Adipocyte (in vitro differentiated cells): ENCODE measurements around the gene FOXE1.

ENCODE experiments used
- DNase-seq: peaks from one replicate; pipeline ENCODE4 v3.0.0-alpha.2; 2015; ENCODE audit warnings: low read depth
- H3K27me3 ChIP-seq: replicated peaks from 2 replicates; pipeline ENCODE4 v1.7.0; 2013; ENCODE audit warnings: mild to moderate bottlenecking, low read length, moderate library complexity; ENCODE audit not compliant: control insufficient read depth, insufficient read depth
- H3K36me3 ChIP-seq: 2 replicates; pipeline ENCODE4 v1.7.0; 2013; ENCODE audit warnings: low read length, mild to moderate bottlenecking, moderate library complexity; ENCODE audit not compliant: control insufficient read depth, insufficient read depth, severe bottlenecking
- H3K4me1 ChIP-seq: 2 replicates; pipeline ENCODE4 v1.7.0; 2013; ENCODE audit warnings: mild to moderate bottlenecking, low read length, moderate library complexity; ENCODE audit not compliant: control insufficient read depth, insufficient read depth
- H3K4me3 ChIP-seq: 2 replicates; pipeline ENCODE4 v1.7.0; 2013; ENCODE audit warnings: mild to moderate bottlenecking, low read length, moderate library complexity
- H3K9ac ChIP-seq: 2 replicates; pipeline ENCODE4 v1.7.0; 2013; ENCODE audit warnings: mild to moderate bottlenecking, low read length, moderate library complexity
- H3K9me3 ChIP-seq: 2 replicates; pipeline ENCODE4 v1.7.0; 2013; ENCODE audit warnings: mild to moderate bottlenecking, low read length, moderate library complexity; ENCODE audit not compliant: control insufficient read depth

Gene FOXE1

DNA sequence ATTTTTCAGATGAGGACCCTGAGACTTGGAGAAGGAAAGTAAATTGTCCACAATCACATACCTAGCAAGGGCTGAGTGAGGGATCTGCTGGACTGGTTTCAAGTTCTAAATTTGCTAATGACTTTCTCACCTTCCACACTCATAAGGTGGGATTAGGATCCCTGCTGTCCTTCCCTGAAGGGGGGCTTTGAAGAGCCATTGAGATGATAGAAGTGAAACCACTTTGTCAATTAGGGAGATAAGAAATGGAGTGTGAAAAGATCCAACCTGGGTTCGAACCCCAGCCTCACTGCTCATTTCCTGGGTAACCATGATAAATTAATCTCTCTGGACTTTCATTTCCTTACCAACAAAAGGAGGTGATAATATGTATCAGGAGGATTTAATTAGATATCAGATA lies 32.7 kb upstream of the FOXE1 start:
- peaks cover 13% of the 10 kb centered on the region for H3K9me3 ChIP-seq
- H3K27me3 ChIP-seq: peaks cover 42% of the 10 kb centered on the region
- DNase-seq: no peak
- no peak overlapping the region for H3K4me3 ChIP-seq
- H3K4me1 ChIP-seq: no peaks in the 10 kb centered on the region
- H3K9ac ChIP-seq: no peak overlapping the region
- no peaks in the 10 kb centered on the region for H3K36me3 ChIP-seq

DNA sequence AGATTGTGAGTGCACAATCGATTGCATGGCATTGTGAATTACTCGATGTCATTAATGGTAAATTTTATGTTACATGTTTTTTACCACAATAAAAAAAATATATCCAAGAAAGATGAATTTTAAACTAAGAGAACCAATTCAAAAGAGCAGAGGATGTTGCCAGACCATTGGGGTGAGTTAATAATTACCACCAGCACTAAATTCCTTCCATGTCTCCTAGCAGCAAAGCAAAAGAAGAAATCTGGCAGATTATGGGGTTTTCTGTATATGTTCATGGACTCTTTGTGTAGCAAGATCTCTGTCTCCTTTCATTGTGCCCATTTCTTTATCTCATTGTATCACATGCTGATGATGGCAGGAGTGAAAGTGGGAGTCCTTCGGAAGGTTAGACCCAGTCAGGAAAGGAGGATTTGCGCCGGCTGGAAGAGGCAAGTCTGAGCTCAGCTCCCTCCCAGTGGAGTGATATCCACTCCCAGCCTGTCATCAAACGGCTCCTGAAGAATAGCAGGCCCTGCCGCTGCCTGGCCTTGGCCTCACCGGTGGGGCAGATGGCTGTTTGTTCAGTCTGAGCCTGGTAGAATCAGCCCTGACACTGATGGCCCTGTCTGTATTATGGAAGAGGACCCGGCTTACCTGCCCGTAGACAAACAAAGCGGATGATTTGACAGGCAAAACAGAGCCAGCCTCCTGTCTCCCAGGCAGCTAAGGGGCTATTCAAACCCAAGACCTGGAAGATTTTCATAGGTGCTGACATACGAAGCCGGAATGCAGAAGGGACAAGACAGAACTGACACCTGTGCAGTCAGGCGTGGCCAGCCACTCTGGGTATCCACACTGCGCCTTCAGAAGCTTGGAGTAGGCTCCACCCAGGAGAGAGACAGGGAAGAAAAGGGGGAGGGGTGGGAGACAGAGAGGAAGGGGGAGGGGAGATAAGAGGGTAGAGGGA lies 21.9 kb upstream of the FOXE1 start:
- Histone ChIP-seq H3K4me1 (no peaks in the 10 kb centered on the region), H3K27me3 (peaks cover 21% of the 10 kb centered on the region), H3K9ac (no peak overlapping the region), H3K9me3 (no peaks in the 10 kb centered on the region), H3K36me3 (no peaks in the 10 kb centered on the region), H3K4me3 (no peak overlapping the region)
- no peak for DNase-seq

- H3K9me3 ChIP-seq: no peaks in the 10 kb centered on the region
- H3K4me3 ChIP-seq: no peak overlapping the region
- no peak for DNase-seq
- H3K9ac ChIP-seq: no peak overlapping the region
- no peaks in the 10 kb centered on the region for H3K36me3 ChIP-seq
- H3K27me3 ChIP-seq: peaks cover 19% of the 10 kb centered on the region
- H3K4me1 ChIP-seq: no peaks in the 10 kb centered on the region
These were observed 21.0 kb upstream of the FOXE1 start for GRCh38 chr9:97831843-97832636.

- no peaks in the 10 kb centered on the region for H3K4me1 ChIP-seq
- peaks cover 4% of the 10 kb centered on the region for H3K9me3 ChIP-seq
- no peak overlapping the region for H3K9ac ChIP-seq
- H3K27me3 ChIP-seq: peaks cover 21% of the 10 kb centered on the region
- no peak for DNase-seq
- no peaks in the 10 kb centered on the region for H3K36me3 ChIP-seq
- no peak overlapping the region for H3K4me3 ChIP-seq
These were observed 12.5 kb upstream of the FOXE1 start for GRCh38 chr9:97840521-97840920.

GRCh38 chr9:97842960-97843359 lies 10.1 kb upstream of the FOXE1 start:
- Histone ChIP-seq H3K9me3 (peaks cover 4% of the 10 kb centered on the region), H3K36me3 (no peaks in the 10 kb centered on the region), H3K27me3 (peaks cover 43% of the 10 kb centered on the region), H3K9ac (no peak overlapping the region), H3K4me1 (no peaks in the 10 kb centered on the region), H3K4me3 (no peak overlapping the region)
- DNase-seq: no peak

DNA sequence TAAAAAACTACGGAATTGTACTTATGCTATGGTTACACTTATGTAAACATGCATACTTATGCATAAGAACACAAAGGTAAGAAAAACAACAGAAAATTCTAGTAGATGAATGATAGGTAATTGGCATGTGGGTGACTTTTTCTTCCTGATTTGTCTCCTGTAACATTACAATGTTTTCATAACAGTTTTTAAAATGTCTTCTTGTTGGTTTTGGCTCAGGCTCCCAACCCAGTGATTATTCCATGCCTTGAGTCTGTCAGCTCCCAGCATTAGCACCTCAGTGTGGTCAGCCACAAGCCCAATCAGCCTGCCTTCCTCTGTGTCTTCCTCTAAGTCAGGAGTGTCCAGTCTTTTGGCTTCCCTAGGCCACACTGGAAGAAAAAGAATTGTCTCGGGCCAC lies 7.9 kb upstream of the FOXE1 start:
- DNase-seq: no peak
- Histone ChIP-seq H3K27me3 (peaks cover 63% of the 10 kb centered on the region), H3K4me1 (peaks cover 6% of the 10 kb centered on the region), H3K9ac (no peak overlapping the region), H3K36me3 (no peaks in the 10 kb centered on the region), H3K4me3 (no peak overlapping the region), H3K9me3 (peaks cover 6% of the 10 kb centered on the region)

DNA sequence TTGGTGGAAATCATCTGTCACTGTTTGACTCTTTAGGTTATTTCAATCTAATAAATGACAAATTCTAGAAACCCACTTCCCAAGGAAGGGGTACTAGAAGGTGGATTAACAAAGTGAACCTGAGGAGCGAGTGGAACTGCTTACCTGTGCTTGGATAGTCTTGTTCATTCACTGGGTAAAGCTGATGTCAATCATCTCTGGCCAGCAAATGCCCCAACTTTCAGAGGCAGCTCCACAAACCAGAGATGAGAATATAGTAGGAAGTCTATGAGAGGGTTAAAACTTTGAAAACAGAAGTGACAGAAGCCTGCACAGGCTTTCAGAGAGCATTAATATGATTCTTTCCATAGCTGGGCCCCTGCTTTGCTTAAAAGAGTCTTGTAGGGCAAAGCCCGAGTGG lies 7.3 kb upstream of the FOXE1 start:
- Histone ChIP-seq H3K9ac (no peak overlapping the region), H3K36me3 (no peaks in the 10 kb centered on the region), H3K27me3 (peaks cover 70% of the 10 kb centered on the region), H3K4me3 (no peak overlapping the region), H3K9me3 (peaks cover 7% of the 10 kb centered on the region), H3K4me1 (peaks cover 6% of the 10 kb centered on the region)
- DNase-seq: no peak

DNA sequence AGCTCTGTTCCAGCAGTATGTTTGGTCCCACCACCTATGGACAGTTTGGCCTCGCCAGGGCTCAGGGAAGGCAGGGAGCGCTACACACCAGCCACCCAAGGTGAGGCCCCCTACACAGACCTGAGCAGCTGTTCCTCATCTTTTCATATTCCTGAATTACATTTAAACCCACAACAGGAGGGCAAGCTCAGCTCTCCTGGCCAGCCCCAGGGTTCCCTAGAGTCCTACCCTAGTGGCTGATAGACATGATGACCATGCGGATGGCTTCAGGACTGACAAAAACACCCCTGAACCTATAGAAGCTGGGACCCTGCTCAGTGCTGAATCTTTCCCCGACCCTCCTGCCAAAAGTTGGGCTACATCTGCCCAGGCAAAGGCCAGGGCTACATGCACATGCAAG lies 6.7 kb upstream of the FOXE1 start:
- DNase-seq: no peak
- peaks cover 76% of the 10 kb centered on the region for H3K27me3 ChIP-seq

GRCh38 chr9:97847474-97848214 lies 5.4 kb upstream of the FOXE1 start:
- Histone ChIP-seq H3K9ac (no peak overlapping the region), H3K4me1 (peaks cover 6% of the 10 kb centered on the region), H3K27me3 (peaks cover 86% of the 10 kb centered on the region), H3K4me3 (no peak overlapping the region), H3K9me3 (peaks cover 10% of the 10 kb centered on the region), H3K36me3 (no peaks in the 10 kb centered on the region)
- DNase-seq: no peak

More for the DNA sequence above, 6.7 kb upstream of the FOXE1 start:
- Histone ChIP-seq H3K4me3 (no peak overlapping the region), H3K9me3 (peaks cover 10% of the 10 kb centered on the region), H3K36me3 (no peaks in the 10 kb centered on the region), H3K9ac (no peak overlapping the region), H3K4me1 (peaks cover 6% of the 10 kb centered on the region)

DNA sequence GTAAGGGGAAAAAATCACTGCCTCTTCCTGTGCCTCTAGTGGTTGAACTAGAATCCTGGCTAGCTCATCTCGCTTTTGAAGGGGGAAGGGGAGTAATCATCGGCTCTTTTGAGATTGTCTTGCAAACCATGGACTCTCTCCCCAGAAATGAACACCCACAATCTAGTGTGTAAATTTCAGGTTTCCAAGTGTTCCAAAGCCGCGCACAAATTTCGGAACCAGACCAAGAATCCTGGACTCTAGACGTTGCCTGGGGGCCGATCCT lies 4.9 kb upstream of the FOXE1 start:
- Histone ChIP-seq H3K36me3 (no peaks in the 10 kb centered on the region), H3K4me3 (peak overlapping the region; percentile 50)

More for the DNA sequence above, 4.9 kb upstream of the FOXE1 start:
- peaks cover 81% of the 10 kb centered on the region for H3K27me3 ChIP-seq
- peaks cover 6% of the 10 kb centered on the region for H3K4me1 ChIP-seq
- peaks cover 6% of the 10 kb centered on the region for H3K9me3 ChIP-seq
- no peak overlapping the region for H3K9ac ChIP-seq
- DNase-seq: no peak
